ENCODE measurements around the gene SRSF1.
A peak's percentile ranks its signal among the peaks of the same experiment; 100 is the strongest.

Gene SRSF1

GRCh38 chr17:57953705-57954396 lies 53.2 kb downstream of the SRSF1 start:
- CTCF ChIA-PET = interaction anchor here (0.7 to 7.8 kb wide), 17 partner anchors 9 to 97 kb away, joined by 3 to 75 read pairs (median 5); no protein-coding TSS in a partner anchor
- POLR2A ChIA-PET = interaction anchor here (0.7 to 3.2 kb wide), 12 partner anchors 18 to 104 kb away, joined by 3 to 11 read pairs (median 6); partner anchors contain the start of gene MRPS23
- H3K4me3 ChIP-seq (ENCODE audit: low read depth, low read length) = peak overlapping the region; percentile 70

More at GRCh38 chr17:57953705-57954396, 53.2 kb downstream of the SRSF1 start:
- no peak for DNase-seq (ENCODE audit: low read depth, low spot score)
- TF ChIP-seq, protein P1, sequence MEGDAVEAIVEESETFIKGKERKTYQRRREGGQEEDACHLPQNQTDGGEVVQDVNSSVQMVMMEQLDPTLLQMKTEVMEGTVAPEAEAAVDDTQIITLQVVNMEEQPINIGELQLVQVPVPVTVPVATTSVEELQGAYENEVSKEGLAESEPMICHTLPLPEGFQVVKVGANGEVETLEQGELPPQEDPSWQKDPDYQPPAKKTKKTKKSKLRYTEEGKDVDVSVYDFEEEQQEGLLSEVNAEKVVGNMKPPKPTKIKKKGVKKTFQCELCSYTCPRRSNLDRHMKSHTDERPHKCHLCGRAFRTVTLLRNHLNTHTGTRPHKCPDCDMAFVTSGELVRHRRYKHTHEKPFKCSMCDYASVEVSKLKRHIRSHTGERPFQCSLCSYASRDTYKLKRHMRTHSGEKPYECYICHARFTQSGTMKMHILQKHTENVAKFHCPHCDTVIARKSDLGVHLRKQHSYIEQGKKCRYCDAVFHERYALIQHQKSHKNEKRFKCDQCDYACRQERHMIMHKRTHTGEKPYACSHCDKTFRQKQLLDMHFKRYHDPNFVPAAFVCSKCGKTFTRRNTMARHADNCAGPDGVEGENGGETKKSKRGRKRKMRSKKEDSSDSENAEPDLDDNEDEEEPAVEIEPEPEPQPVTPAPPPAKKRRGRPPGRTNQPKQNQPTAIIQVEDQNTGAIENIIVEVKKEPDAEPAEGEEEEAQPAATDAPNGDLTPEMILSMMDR (IDR thresholded peaks at IDR 0.05; ENCODE audit: insufficient read depth, low read length, missing control alignments) = no peak

Measured in AG04449 (cell line).